GM23338 (cell line): ENCODE data around the gene PRELID1.

Experiments
- EZH2 ChIP-seq: fragments of 200-600 bp; sonication (generic); IDR thresholded peaks from one replicate; pipeline ENCODE4 v1.8.0; 2017; ENCODE audit warnings: antibody characterized with exemption, mild to moderate bottlenecking, low read depth; ENCODE audit not compliant: unreplicated experiment
- EZH2phosphoT487 ChIP-seq: fragments of 200-600 bp; sonication (generic); IDR thresholded peaks from one replicate; pipeline ENCODE4 v1.8.1; 2018; ENCODE audit warnings: antibody characterized with exemption; ENCODE audit not compliant: unreplicated experiment
- POLR2AphosphoS5 ChIP-seq: IDR thresholded peaks from 2 replicates; pipeline ENCODE4 v1.6.1; 2016; ENCODE audit warnings: antibody characterized with exemption, low read depth
- ZNF114 ChIP-seq: fragments of 250-450 bp; sonication (Bioruptor Pico); IDR thresholded peaks from 2 replicates; pipeline ENCODE4 v1.5.0; 2020; ENCODE audit warnings: mild to moderate bottlenecking, moderate library complexity
- TF ChIP-seq, protein P1 (sequence below), 2 experiments: fragments of 200-600 bp in 1 of 2; sonication (generic) in 1 of 2; conservative IDR thresholded peaks; 2 replicates each; pipeline versions ENCODE4 v1.5.1 to v1.6.1; 2016 to 2017; ENCODE audit warnings: antibody characterized with exemption in 2 of 2, low read depth in 2 of 2, mild to moderate bottlenecking in 2 of 2, moderate library complexity in 1 of 2
- TF ChIP-seq, protein P2 (sequence below): IDR thresholded peaks from one replicate; pipeline ENCODE4 v1.6.1; 2018; ENCODE audit warnings: antibody characterized with exemption; ENCODE audit not compliant: unreplicated experiment

DNA sequence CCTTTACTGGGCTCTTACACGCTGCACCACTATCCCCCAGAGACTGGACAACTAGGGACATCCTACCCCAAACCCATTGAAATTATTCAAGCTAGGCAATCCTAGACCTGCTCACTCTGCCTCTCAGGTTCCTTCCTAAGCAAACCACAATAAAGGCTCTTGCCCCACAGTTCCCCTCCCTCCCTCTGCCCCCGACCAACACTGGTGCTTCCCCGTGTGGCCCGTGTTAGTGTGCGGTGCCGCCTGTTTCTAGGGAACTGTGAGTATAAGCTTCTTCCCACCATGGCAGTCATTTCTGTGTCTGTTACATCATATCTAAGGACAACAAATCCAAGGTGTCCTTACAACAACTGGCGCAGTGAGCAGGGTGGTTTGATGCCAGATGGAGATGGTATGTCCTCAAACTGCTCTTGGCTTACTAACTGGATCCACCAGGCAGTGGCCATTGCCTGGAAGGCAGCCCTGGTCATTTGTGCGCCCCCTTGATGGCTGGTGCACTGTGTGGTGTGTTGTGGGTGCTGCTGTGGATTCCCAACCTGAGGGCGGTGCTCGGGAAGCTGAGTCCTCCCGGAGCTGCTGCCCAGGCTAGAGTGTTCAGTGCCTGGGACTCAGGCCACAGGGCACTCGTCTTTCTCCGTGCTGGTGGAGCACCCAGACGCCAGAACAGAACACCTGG is 16.5 kb downstream of the PRELID1 start:
- TF ChIP-seq, protein P1, sequence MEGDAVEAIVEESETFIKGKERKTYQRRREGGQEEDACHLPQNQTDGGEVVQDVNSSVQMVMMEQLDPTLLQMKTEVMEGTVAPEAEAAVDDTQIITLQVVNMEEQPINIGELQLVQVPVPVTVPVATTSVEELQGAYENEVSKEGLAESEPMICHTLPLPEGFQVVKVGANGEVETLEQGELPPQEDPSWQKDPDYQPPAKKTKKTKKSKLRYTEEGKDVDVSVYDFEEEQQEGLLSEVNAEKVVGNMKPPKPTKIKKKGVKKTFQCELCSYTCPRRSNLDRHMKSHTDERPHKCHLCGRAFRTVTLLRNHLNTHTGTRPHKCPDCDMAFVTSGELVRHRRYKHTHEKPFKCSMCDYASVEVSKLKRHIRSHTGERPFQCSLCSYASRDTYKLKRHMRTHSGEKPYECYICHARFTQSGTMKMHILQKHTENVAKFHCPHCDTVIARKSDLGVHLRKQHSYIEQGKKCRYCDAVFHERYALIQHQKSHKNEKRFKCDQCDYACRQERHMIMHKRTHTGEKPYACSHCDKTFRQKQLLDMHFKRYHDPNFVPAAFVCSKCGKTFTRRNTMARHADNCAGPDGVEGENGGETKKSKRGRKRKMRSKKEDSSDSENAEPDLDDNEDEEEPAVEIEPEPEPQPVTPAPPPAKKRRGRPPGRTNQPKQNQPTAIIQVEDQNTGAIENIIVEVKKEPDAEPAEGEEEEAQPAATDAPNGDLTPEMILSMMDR (conservative IDR thresholded peaks at IDR 0.05; ENCODE audit: low read depth in 2 of 2): no peak
- TF ChIP-seq EZH2 (no peak), POLR2AphosphoS5 (no peak), EZH2phosphoT487 (no peak), ZNF114 (CRISPR knock-in tag) (no peak)
- TF ChIP-seq, protein P2, sequence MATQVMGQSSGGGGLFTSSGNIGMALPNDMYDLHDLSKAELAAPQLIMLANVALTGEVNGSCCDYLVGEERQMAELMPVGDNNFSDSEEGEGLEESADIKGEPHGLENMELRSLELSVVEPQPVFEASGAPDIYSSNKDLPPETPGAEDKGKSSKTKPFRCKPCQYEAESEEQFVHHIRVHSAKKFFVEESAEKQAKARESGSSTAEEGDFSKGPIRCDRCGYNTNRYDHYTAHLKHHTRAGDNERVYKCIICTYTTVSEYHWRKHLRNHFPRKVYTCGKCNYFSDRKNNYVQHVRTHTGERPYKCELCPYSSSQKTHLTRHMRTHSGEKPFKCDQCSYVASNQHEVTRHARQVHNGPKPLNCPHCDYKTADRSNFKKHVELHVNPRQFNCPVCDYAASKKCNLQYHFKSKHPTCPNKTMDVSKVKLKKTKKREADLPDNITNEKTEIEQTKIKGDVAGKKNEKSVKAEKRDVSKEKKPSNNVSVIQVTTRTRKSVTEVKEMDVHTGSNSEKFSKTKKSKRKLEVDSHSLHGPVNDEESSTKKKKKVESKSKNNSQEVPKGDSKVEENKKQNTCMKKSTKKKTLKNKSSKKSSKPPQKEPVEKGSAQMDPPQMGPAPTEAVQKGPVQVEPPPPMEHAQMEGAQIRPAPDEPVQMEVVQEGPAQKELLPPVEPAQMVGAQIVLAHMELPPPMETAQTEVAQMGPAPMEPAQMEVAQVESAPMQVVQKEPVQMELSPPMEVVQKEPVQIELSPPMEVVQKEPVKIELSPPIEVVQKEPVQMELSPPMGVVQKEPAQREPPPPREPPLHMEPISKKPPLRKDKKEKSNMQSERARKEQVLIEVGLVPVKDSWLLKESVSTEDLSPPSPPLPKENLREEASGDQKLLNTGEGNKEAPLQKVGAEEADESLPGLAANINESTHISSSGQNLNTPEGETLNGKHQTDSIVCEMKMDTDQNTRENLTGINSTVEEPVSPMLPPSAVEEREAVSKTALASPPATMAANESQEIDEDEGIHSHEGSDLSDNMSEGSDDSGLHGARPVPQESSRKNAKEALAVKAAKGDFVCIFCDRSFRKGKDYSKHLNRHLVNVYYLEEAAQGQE: no peak
